ENCODE results near the gene DAAM2.

GRCh38 chr6:39867592-39867991, 75.4 kb downstream of the DAAM2 start:
- TF ChIP-seq EZH2phosphoT487 (IDR thresholded peaks at IDR 0.05; ENCODE audit: borderline replicate concordance, low read depth, low read length) (no peak), CTCF (conservative IDR thresholded peaks at IDR 0.05; ENCODE audit: low read length) (peak; percentile 50)

All from OCI-LY7 (cell line).